Uterus (tissue), 4 donors: ENCODE results near the gene CCND2. TPM values are rescaled to one million over a fixed set of nuclear protein-coding genes. Genes with fewer than 3 reads are reported as not detected.

Experiments used
- DNase-seq, 2 donors: peaks; one replicate each; pipeline ENCODE4 v3.0.0-alpha.2; 2019 to 2020
- H3K27ac ChIP-seq, 2 donors: fragments of 200-600 bp; sonication (generic); 1 replicate in 1 of 2; 2 replicates in 1 of 2; pipeline ENCODE4 v1.5.1; 2016 to 2018
- H3K27me3 ChIP-seq, 2 donors: fragments of 200-600 bp; sonication (generic); one replicate each; pipeline ENCODE4 v1.5.1; 2018 to 2019; ENCODE audit warnings: control low read depth in 1 of 2
- H3K36me3 ChIP-seq, 2 donors: fragments of 200-600 bp; sonication (generic); one replicate each; pipeline ENCODE4 v1.5.1; 2019; ENCODE audit warnings: control low read depth in 1 of 2
- H3K4me1 ChIP-seq, 2 donors: fragments of 200-600 bp; sonication (generic); one replicate each; pipeline ENCODE4 v1.5.1; 2018 to 2019; ENCODE audit warnings: control low read depth in 1 of 2
- H3K4me3 ChIP-seq, 2 donors: fragments of 200-600 bp; sonication (generic); 1 replicate in 1 of 2; 2 replicates in 1 of 2; pipeline ENCODE4 v1.5.1; 2018 to 2019; ENCODE audit warnings: mild to moderate bottlenecking in 1 of 2
- H3K9me3 ChIP-seq, 2 donors: fragments of 200-600 bp; sonication (generic); one replicate each; pipeline ENCODE4 v1.5.1; 2019; ENCODE audit warnings: control low read depth in 1 of 2
- POLR2A ChIP-seq, 2 donors: fragments of 450-650 bp; IDR thresholded peaks; one replicate each; pipeline ENCODE4 v1.6.1; 2016; ENCODE audit warnings: antibody characterized with exemption in 2 of 2, mild to moderate bottlenecking in 1 of 2, moderate library complexity in 1 of 2
- intact Hi-C: fragments of 100-400 bp; cut with DNase I; formaldehyde crosslinking; loops from one replicate; pipeline ENCODE4 v1.15.1; 2023; ENCODE audit warnings: low total_unique reads
- total RNA-seq, 4 donors: library from RNA; depleted of rRNA in 3 of 4; stranded (reverse); fragments of >200 nt in 3 of 4; gene quantifications; one replicate each; pipeline versions ENCODE4 v1.1.0 to v1.2.4, GENCODE V29; 2014 to 2023
- TF ChIP-seq, protein P1 (sequence below), 4 experiments: fragments of 200-600 bp in 2 of 4; fragments of 450-650 bp in 2 of 4; sonication (generic) in 2 of 4; IDR thresholded peaks; one replicate each; pipeline ENCODE4 v1.5.1; 2016 to 2019; ENCODE audit warnings: antibody characterized with exemption in 4 of 4, mild to moderate bottlenecking in 2 of 4, moderate library complexity in 1 of 4
- donor health status: DM: yes; HTN: yes; CAD: no.

Gene CCND2
- total RNA-seq, 4 donors from 2014 or later = 49.4 to 210 (median 100) TPM

DNA sequence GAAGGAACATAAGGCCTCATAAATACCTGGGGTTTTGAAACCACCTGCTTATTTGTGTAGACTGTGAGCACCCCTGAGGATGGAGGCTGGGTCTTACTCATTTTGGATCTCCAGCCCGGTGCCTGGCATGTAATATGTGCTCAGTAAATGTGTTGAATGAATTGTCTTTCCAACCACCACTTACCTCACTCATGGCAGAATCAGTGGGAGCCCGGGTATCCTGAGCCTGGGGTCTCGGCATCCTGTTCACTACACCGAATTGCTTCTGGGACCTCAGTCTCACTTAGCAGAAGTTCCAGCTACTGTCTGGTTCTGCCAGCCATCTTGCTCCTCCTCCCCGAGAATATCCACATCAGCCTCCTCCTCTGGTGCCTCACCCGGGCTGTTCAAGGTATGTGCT lies 43.0 kb upstream of the CCND2 start:
- no peaks in the 10 kb centered on the region for H3K27me3 ChIP-seq
- TF ChIP-seq POLR2A (IDR thresholded peaks at IDR 0.05) = no peak
- TF ChIP-seq, protein P1, sequence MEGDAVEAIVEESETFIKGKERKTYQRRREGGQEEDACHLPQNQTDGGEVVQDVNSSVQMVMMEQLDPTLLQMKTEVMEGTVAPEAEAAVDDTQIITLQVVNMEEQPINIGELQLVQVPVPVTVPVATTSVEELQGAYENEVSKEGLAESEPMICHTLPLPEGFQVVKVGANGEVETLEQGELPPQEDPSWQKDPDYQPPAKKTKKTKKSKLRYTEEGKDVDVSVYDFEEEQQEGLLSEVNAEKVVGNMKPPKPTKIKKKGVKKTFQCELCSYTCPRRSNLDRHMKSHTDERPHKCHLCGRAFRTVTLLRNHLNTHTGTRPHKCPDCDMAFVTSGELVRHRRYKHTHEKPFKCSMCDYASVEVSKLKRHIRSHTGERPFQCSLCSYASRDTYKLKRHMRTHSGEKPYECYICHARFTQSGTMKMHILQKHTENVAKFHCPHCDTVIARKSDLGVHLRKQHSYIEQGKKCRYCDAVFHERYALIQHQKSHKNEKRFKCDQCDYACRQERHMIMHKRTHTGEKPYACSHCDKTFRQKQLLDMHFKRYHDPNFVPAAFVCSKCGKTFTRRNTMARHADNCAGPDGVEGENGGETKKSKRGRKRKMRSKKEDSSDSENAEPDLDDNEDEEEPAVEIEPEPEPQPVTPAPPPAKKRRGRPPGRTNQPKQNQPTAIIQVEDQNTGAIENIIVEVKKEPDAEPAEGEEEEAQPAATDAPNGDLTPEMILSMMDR (IDR thresholded peaks at IDR 0.05) = no peak
- intact Hi-C loops = no loop called here
- no peak overlapping the region for H3K27ac ChIP-seq
- H3K4me3 ChIP-seq = no peak overlapping the region
- DNase-seq = no peak
- no peaks in the 10 kb centered on the region for H3K36me3 ChIP-seq
- H3K4me1 ChIP-seq = no peaks in the 10 kb centered on the region
- no peaks in the 10 kb centered on the region for H3K9me3 ChIP-seq

GRCh38 chr12:4238577-4238976 lies 35.0 kb upstream of the CCND2 start:
- no peaks in the 10 kb centered on the region for H3K27me3 ChIP-seq
- intact Hi-C loops = no loop called here
- no peaks in the 10 kb centered on the region for H3K9me3 ChIP-seq
- no peak for TF ChIP-seq POLR2A (IDR thresholded peaks at IDR 0.05)
- TF ChIP-seq, protein P1 (IDR thresholded peaks at IDR 0.05) = no peak
- no peak overlapping the region for H3K27ac ChIP-seq
- DNase-seq = no peak
- no peak overlapping the region for H3K4me3 ChIP-seq
- H3K36me3 ChIP-seq = no peaks in the 10 kb centered on the region
- H3K4me1 ChIP-seq = no peaks in the 10 kb centered on the region

DNA sequence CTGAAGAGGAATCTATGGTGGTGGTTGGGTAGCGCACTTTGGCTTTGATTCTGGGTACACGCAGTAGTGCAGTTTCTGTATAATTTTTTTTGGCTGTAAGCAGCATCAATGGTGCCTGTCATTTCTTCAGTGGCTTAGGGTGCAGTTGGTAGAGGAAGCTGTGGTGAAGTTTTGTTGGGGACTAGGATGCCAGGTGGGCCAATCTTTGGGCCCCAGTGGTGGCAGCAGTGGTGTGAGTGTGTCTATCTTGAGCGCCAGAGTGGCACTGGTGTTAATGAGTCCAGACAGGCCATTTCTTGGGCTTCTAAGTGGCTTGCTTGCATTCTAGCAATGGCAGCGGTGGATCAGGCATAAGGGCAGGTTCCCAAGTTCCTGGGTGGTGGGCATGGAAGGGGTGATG lies 33.8 kb upstream of the CCND2 start:
- H3K4me1 ChIP-seq = no peaks in the 10 kb centered on the region
- no peaks in the 10 kb centered on the region for H3K27me3 ChIP-seq
- no peak for DNase-seq
- no peaks in the 10 kb centered on the region for H3K9me3 ChIP-seq
- no peak for TF ChIP-seq POLR2A (IDR thresholded peaks at IDR 0.05)
- TF ChIP-seq, protein P1 (IDR thresholded peaks at IDR 0.05) = no peak
- H3K27ac ChIP-seq = no peak overlapping the region
- no peak overlapping the region for H3K4me3 ChIP-seq
- H3K36me3 ChIP-seq = no peaks in the 10 kb centered on the region
- intact Hi-C loops = no loop called here

DNA sequence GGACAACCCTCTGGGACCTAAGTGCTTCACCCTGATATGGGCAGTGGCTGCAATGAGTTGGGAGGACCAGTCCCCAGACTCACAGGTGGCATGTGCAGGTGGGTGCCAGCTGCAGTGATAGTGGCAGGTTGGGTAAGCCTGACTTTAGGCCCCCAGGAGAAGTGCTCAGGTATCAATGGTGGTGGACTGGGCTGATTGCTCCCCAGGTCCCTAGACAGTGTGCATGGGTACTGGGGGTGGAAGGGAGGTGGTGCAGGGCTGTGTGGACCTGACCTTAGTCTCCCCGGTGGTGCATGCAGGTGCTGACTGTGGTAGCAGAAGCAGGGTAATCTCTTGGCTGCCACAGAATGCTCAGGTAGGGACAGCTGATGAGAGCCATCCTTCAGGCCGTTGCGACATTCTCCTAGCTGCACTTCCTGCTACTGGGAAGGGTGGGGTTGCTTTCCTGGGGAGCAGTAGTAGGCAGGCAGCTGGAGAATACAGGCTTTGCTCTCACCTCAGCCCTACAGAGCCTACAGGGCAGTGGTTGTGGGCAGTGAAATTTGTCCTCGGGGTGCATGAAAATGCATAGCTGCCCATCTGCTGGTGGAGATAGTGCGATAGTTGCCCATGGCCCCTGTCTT lies 33.3 kb upstream of the CCND2 start:
- no peak overlapping the region for H3K4me3 ChIP-seq
- H3K36me3 ChIP-seq = no peaks in the 10 kb centered on the region
- TF ChIP-seq POLR2A (IDR thresholded peaks at IDR 0.05) = no peak
- TF ChIP-seq, protein P1 (IDR thresholded peaks at IDR 0.05) = no peak
- no peak for DNase-seq
- no peak overlapping the region for H3K27ac ChIP-seq
- H3K9me3 ChIP-seq = no peaks in the 10 kb centered on the region
- H3K27me3 ChIP-seq = no peaks in the 10 kb centered on the region
- intact Hi-C loops = no loop called here
- no peaks in the 10 kb centered on the region for H3K4me1 ChIP-seq

GRCh38 chr12:4240981-4241380 lies 32.6 kb upstream of the CCND2 start:
- H3K4me1 ChIP-seq = no peaks in the 10 kb centered on the region
- TF ChIP-seq, protein P1 (IDR thresholded peaks at IDR 0.05) = no peak
- H3K27me3 ChIP-seq = no peaks in the 10 kb centered on the region
- intact Hi-C loops = no loop called here
- H3K9me3 ChIP-seq = no peaks in the 10 kb centered on the region
- no peak for DNase-seq
- no peak overlapping the region for H3K27ac ChIP-seq
- no peak overlapping the region for H3K4me3 ChIP-seq
- H3K36me3 ChIP-seq = no peaks in the 10 kb centered on the region
